Panc1 (cell line): ENCODE results near the gene GMDS.

Experiments used
- POLR2AphosphoS5 ChIP-seq: IDR thresholded peaks from 2 replicates; pipeline ENCODE4 v1.6.1; 2012; ENCODE audit warnings: mild to moderate bottlenecking, low read depth, low read length, moderate library complexity
- SIN3A ChIP-seq: IDR thresholded peaks from 2 replicates; pipeline ENCODE4 v1.6.1; 2012; ENCODE audit warnings: low read depth, mild to moderate bottlenecking, low read length, moderate library complexity, borderline replicate concordance; ENCODE audit not compliant: insufficient read depth
- TCF7L2 ChIP-seq: IDR thresholded peaks from 2 replicates; pipeline ENCODE4 v1.6.1; 2011; ENCODE audit warnings: mild to moderate bottlenecking, low read depth, low read length, inconsistent platforms
- TF ChIP-seq, protein P1 (sequence below): fragments of 450-650 bp; IDR thresholded peaks from 2 replicates; pipeline ENCODE4 v1.5.1; 2017; ENCODE audit warnings: mild to moderate bottlenecking

DNA sequence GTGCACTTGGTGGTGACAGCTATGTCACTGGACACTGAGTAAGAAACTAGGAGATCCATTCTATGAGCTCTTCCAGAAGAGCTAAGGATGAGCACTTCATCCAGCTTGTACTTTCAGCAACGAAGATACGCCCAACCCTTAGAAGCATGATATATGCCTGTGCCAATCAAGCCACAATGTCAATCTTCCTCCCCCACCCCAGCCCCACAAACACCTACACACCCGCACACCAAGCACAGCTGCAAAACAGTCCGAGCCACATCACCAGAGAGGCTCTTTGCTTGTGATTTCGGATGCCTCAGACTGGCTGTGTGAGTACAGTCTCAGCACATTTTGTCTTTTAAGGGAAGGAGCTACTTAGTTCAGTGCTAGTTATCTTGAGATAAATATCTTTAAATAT is 375.2 kb downstream of the GMDS start:
- TF ChIP-seq, protein P1, sequence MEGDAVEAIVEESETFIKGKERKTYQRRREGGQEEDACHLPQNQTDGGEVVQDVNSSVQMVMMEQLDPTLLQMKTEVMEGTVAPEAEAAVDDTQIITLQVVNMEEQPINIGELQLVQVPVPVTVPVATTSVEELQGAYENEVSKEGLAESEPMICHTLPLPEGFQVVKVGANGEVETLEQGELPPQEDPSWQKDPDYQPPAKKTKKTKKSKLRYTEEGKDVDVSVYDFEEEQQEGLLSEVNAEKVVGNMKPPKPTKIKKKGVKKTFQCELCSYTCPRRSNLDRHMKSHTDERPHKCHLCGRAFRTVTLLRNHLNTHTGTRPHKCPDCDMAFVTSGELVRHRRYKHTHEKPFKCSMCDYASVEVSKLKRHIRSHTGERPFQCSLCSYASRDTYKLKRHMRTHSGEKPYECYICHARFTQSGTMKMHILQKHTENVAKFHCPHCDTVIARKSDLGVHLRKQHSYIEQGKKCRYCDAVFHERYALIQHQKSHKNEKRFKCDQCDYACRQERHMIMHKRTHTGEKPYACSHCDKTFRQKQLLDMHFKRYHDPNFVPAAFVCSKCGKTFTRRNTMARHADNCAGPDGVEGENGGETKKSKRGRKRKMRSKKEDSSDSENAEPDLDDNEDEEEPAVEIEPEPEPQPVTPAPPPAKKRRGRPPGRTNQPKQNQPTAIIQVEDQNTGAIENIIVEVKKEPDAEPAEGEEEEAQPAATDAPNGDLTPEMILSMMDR, result no peak
- no peak for TF ChIP-seq POLR2AphosphoS5
- no peak for TF ChIP-seq TCF7L2
- TF ChIP-seq SIN3A, result no peak
